T-helper 1 cell treated with Interleukin-12 subunit alpha and Interleukin-12 subunit beta and Interleukin-4 antibody, amounts not matched to agents 30 μg/mL and 1 μg/mL, for 36 hours (primary cell): Measurements from ENCODE around the gene CCSER1.
"Not testable (repeated sequence)": the region's sequence is repeated elsewhere in the genome, so short reads cannot be mapped to it uniquely, and the experiment has no call there.

Experiments
- H3K27ac Mint-ChIP-seq: one replicate; pipeline ENCODE4 v1.8.0; 2021; ENCODE audit warnings: mild to moderate bottlenecking, mixed read lengths
- H3K27me3 Mint-ChIP-seq: one replicate; pipeline ENCODE4 v1.8.0; 2021; ENCODE audit warnings: low read depth, mixed read lengths
- H3K36me3 Mint-ChIP-seq: one replicate; pipeline ENCODE4 v1.8.0; 2021; ENCODE audit warnings: low read depth, mixed read lengths
- H3K4me1 Mint-ChIP-seq: one replicate; pipeline ENCODE4 v1.8.0; 2021; ENCODE audit warnings: low read depth, mixed read lengths
- H3K4me3 Mint-ChIP-seq: one replicate; pipeline ENCODE4 v1.8.0; 2021; ENCODE audit warnings: mild to moderate bottlenecking, moderate library complexity, mixed read lengths
- H3K9me3 Mint-ChIP-seq: one replicate; pipeline ENCODE4 v1.8.0; 2021; ENCODE audit warnings: mixed read lengths

CCSER1 gene

DNA sequence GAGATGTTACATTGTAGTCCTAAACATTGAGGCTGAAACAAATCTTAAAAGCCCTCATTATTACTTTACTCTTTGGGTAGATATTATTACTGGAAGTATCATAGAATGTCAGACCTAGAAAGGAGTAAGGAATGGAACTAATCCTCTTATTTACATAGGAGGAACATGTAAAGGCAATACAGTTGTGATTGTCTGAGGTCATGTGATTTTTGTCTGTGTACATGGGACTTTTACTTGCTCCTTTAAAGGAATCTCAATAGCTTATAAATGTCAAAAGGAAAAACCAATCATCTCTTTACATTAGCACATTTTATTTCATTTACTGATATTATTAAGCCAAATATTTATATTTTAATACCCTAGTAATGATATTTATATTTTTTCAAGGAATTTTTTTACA lies 568.2 kb downstream of the CCSER1 start:
- H3K9me3 Mint-ChIP-seq, result peaks cover 3% of the 10 kb centered on the region
- H3K4me1 Mint-ChIP-seq, result no peaks in the 10 kb centered on the region
- H3K27ac Mint-ChIP-seq, result no peak overlapping the region
- H3K36me3 Mint-ChIP-seq, result no peaks in the 10 kb centered on the region
- H3K27me3 Mint-ChIP-seq, result no peaks in the 10 kb centered on the region
- H3K4me3 Mint-ChIP-seq, result no peak overlapping the region

DNA sequence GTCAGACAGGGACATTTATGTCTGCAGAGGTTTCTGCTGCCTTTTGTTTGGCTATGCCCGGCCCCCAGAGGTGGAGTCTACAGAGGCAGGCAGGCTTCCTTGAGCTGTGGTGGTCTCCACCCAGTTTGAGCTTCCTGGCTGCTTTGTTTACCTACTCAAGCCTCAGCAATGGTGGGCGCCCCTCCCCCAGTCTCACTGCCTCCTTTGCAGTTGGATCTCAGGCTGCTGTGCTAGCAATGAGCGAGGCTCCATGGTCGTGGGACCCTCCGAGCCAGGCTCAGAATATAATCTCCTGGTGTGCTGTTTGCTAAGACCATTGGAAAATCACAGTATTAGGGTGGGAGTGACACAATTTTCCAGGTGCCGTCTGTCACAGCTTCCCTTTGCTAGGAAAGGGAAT lies 578.3 kb downstream of the CCSER1 start:
- H3K4me3 Mint-ChIP-seq, H3K27ac Mint-ChIP-seq, H3K27me3 Mint-ChIP-seq, H3K4me1 Mint-ChIP-seq, H3K36me3 Mint-ChIP-seq: not testable (repeated sequence)
- peaks cover 11% of the 10 kb centered on the region for H3K9me3 Mint-ChIP-seq

DNA sequence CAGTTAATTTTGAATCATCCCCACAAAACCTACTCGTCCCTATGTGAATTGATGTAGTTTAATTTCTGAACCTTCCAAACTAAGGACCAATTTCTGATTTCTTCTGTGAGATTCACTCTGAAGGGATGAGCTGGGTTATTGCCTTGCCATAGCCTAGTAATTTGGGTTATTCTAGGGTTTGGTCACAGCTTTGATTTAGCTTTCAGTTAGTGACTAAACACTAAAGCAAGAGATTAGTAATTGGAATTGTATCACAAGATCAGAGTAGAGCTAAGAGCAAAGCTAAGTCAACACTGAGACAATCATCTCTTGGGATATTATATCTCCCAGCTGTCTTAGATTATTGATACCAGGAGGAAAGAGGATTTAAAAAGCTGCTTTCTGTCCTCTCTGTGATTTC lies 588.0 kb downstream of the CCSER1 start:
- H3K27me3 Mint-ChIP-seq, result no peaks in the 10 kb centered on the region
- no peak overlapping the region for H3K4me3 Mint-ChIP-seq
- H3K36me3 Mint-ChIP-seq, result no peaks in the 10 kb centered on the region
- peaks cover 10% of the 10 kb centered on the region for H3K9me3 Mint-ChIP-seq
- H3K27ac Mint-ChIP-seq, result no peak overlapping the region
- H3K4me1 Mint-ChIP-seq, result no peaks in the 10 kb centered on the region

DNA sequence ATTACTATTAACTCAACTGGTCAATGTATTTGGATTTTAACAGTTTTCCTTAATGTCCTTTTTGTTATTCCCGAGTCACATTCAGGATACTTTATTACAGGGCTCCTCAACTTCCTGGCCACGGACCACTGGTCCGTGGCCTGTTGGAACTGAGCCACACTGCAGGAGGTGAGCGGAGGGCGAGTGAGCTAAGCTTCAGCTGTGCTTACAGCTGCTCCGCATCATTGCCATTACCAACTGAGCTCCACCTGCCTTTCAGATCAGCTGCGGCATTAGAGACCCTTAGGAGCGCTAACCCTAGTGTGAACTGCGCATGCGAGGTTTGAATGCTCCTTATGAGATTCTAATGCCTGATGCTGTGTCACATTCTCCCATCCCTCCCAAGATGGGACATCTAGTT lies 591.7 kb downstream of the CCSER1 start:
- Mint-ChIP-seq H3K9me3 (no peaks in the 10 kb centered on the region), H3K36me3 (no peaks in the 10 kb centered on the region), H3K4me1 (no peaks in the 10 kb centered on the region), H3K4me3 (no peak overlapping the region), H3K27me3 (no peaks in the 10 kb centered on the region), H3K27ac (no peak overlapping the region)

DNA sequence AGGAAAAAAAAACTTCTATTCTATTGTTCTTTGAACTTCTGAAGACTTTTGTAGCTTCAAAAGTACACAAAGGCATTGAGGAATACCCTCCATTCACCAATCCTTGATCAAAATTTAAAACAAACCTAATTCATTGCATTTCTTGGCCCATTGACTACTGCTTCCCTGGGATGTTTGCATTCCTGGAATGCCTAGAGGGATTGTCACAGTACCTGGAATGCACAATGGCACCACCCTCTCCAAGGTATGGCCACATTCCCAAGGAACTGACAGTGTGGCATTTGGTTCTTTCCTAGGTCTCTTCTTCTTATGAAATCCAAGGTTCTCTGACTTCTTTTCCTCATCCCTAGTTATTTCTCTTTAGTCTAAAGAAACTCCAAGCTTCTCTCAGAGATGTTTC lies 600.7 kb downstream of the CCSER1 start:
- Mint-ChIP-seq H3K27me3 (no peaks in the 10 kb centered on the region), H3K9me3 (no peaks in the 10 kb centered on the region), H3K4me3 (no peak overlapping the region), H3K27ac (no peak overlapping the region), H3K4me1 (no peaks in the 10 kb centered on the region), H3K36me3 (no peaks in the 10 kb centered on the region)

DNA sequence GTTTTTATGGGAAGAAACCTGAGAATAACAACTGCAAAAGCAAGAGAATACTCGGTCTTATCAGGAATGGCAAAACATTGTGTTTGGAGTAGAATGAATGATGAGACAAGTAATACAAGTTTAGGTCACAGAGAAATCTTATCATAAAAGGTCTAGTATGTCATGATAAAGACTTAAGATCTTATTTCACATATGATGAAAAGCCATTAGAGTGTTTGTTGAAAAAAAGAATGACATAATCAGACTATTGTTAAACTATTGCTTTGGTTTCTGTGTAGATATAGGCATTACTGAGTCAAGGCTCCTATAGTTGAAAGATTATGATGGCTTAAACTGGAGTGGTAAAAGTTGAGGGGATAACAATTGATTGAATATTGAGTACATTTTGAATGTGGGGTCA lies 603.6 kb downstream of the CCSER1 start:
- H3K9me3 Mint-ChIP-seq, result no peaks in the 10 kb centered on the region
- no peaks in the 10 kb centered on the region for H3K27me3 Mint-ChIP-seq
- H3K27ac Mint-ChIP-seq, result no peak overlapping the region
- H3K4me3 Mint-ChIP-seq, result no peak overlapping the region
- H3K36me3 Mint-ChIP-seq, result no peaks in the 10 kb centered on the region
- no peaks in the 10 kb centered on the region for H3K4me1 Mint-ChIP-seq

DNA sequence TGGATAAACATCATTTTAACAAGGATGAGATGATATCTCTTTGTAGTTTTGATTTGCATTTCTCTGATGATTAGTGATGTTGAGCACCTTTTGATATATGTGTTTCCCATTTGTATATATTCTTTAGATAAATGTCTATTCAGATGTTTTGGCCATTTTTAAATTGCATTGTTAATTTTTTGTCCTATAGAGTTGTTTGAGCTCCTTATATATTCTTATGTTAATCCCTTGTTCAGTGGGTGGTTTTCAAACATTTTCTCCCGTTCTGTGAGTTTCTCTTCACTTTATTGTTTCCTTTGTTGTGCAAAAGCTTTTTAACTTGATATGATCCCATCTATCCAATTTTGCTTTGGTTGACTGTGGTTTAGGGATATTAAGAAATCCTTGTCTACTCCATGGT lies 606.0 kb downstream of the CCSER1 start:
- no peak overlapping the region for H3K4me3 Mint-ChIP-seq
- no peaks in the 10 kb centered on the region for H3K9me3 Mint-ChIP-seq
- no peaks in the 10 kb centered on the region for H3K27me3 Mint-ChIP-seq
- H3K4me1 Mint-ChIP-seq, result no peaks in the 10 kb centered on the region
- no peak overlapping the region for H3K27ac Mint-ChIP-seq
- no peaks in the 10 kb centered on the region for H3K36me3 Mint-ChIP-seq

DNA sequence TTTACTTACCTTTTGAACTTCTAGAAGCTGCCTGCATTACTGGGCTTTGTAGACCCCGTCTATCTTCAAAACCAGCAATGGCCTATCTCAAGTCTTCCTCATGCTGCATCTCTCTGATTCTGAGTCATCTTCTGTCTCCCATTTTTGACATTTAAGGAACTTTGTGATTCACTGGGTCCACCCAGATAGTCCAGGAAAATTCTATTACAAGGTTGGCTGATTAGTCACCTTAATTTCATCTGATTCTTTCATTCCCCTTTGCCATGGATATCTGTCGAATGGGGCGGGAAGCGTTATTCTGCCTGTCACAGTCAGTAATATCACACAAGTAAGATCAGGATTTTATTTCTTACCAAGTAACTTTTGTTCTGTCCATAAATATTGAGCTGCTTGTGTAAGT lies 618.0 kb downstream of the CCSER1 start:
- H3K36me3 Mint-ChIP-seq, result no peaks in the 10 kb centered on the region
- no peak overlapping the region for H3K4me3 Mint-ChIP-seq
- no peak overlapping the region for H3K27ac Mint-ChIP-seq

DNA sequence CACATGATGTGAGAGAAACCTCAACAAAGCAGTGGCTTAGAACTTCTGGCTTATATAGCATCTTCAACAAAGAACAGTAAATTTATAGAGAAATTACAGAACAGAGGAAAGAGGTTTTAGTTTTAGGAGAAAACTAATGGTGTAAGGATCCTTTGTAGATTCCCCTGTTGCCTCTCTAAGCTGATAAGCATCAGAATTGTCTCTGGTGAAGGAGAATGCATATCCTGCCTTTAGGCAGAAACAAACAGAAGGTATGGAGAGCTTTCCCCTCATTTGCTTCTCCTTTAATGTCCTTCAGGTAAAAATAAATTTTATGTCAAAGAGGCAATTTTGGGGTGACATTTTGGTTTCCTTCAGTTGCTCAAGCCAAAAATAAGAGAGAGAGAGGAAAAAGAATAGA lies 625.9 kb downstream of the CCSER1 start:
- H3K9me3 Mint-ChIP-seq, result no peaks in the 10 kb centered on the region
- H3K36me3 Mint-ChIP-seq, result no peaks in the 10 kb centered on the region
- H3K27ac Mint-ChIP-seq, result no peak overlapping the region
- no peaks in the 10 kb centered on the region for H3K4me1 Mint-ChIP-seq
- H3K4me3 Mint-ChIP-seq, result no peak overlapping the region
- no peaks in the 10 kb centered on the region for H3K27me3 Mint-ChIP-seq

More for the DNA sequence above, 618.0 kb downstream of the CCSER1 start:
- Mint-ChIP-seq H3K4me1 (no peaks in the 10 kb centered on the region), H3K9me3 (peaks cover 9% of the 10 kb centered on the region), H3K27me3 (no peaks in the 10 kb centered on the region)

DNA sequence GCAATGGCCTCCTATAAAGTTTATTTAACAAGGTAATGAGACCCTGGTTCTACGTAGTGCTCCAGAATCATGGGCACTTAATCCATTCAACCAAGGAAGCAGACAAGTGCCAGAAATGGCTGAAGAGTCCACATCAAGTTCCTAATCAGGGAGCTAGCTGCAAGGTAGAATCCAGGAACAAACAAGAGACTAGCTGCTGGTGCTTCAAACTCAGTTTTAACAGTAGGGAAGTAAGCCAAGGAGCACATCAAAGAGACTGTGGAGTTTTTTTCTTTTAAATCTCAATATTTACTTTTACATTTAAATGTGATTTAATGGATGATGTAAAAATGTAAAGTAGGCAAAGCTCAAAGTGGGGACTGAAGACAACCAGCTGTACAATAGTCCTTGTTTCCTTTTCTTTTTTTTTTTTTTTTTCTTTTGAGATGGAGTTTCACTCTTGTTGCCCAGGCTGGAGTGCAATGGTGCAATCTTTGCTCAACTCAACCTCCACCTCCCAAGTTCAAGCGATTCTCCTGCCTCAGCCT lies 630.4 kb downstream of the CCSER1 start:
- no peak overlapping the region for H3K4me3 Mint-ChIP-seq
- H3K27ac Mint-ChIP-seq, result no peak overlapping the region
- no peaks in the 10 kb centered on the region for H3K4me1 Mint-ChIP-seq
- H3K9me3 Mint-ChIP-seq, result no peaks in the 10 kb centered on the region
- H3K27me3 Mint-ChIP-seq, result no peaks in the 10 kb centered on the region
- no peaks in the 10 kb centered on the region for H3K36me3 Mint-ChIP-seq

DNA sequence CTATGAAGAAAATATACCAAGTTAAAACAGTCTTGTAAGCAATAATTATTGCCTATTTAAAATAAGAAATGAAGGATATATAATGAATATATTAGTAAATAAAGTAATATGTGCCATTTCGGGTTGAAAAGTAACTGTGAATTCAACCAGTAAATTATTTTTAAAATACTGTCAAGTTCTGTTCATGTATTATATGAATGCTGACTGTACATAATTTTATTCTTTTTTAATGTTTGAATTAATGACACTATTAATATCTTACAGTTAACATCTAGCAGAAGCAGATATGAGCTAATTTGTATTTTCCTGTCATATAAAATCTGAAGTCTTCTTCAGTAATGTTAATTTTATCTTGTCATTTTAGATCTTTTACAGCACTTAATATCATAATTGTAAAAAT lies 632.9 kb downstream of the CCSER1 start:
- Mint-ChIP-seq H3K4me1 (no peaks in the 10 kb centered on the region), H3K9me3 (no peaks in the 10 kb centered on the region), H3K27ac (no peak overlapping the region), H3K27me3 (no peaks in the 10 kb centered on the region), H3K4me3 (no peak overlapping the region), H3K36me3 (no peaks in the 10 kb centered on the region)

DNA sequence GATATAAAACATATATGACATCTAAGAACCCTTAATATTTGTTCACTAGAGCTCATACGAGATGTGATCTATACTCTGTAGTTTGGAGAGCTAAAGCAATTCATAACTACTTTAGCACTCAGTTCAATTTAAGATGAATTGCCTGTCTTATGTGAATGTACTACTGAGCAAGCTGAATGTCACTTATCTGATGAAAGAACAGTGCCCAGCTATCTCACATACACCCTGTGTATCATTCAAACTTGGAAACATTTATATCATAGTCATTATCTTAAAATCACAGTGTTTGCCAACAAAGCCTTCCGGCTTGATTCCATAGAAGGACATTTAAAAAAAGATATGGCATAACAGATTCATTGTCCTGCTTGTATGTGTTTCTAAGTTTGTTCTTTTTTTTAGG lies 639.6 kb downstream of the CCSER1 start:
- Mint-ChIP-seq H3K9me3 (no peaks in the 10 kb centered on the region), H3K27me3 (no peaks in the 10 kb centered on the region), H3K4me1 (no peaks in the 10 kb centered on the region), H3K27ac (no peak overlapping the region), H3K4me3 (no peak overlapping the region), H3K36me3 (no peaks in the 10 kb centered on the region)

DNA sequence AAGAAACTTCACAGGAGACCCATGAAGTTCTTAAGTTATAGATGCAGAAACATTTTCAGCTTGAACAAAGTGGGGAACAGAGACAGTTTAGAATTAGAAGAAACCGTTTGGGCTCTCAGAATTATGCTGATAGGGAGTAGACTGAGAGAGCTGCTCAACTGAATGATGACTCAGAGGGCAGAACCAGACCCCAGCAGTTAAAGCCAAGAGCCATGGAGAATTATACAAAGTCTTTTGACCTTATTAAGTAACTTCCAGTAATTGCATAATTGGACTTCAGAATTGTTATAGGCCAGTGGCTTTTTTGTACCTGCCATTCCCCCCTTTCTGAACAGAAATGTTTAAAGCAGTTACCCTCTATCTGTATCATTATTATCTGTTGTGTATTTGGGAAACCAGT lies 642.1 kb downstream of the CCSER1 start:
- H3K27me3 Mint-ChIP-seq, result no peaks in the 10 kb centered on the region
- H3K27ac Mint-ChIP-seq, result no peak overlapping the region
- no peaks in the 10 kb centered on the region for H3K9me3 Mint-ChIP-seq
- H3K36me3 Mint-ChIP-seq, result no peaks in the 10 kb centered on the region
- no peaks in the 10 kb centered on the region for H3K4me1 Mint-ChIP-seq
- no peak overlapping the region for H3K4me3 Mint-ChIP-seq

DNA sequence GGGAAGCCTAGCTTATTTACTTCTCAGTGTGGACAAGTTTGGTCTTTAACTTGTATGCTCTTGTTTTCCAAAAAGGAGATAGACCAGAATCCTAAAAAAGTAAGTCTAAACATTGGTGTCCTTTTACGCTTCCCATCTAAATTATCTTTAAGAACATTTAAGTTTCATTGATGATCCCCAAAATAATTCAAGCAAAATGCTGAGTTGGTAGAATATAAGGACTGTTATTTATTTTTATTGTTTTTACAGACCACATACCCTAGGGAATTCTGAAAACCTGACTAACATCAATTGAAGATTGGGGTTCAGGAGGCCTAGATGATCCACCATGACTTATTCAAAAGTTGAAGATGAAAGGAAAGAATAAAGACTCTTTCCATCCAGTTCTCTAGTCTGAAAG lies 653.0 kb downstream of the CCSER1 start:
- Mint-ChIP-seq H3K9me3 (peaks cover 2% of the 10 kb centered on the region), H3K36me3 (no peaks in the 10 kb centered on the region), H3K4me3 (no peak overlapping the region)

DNA sequence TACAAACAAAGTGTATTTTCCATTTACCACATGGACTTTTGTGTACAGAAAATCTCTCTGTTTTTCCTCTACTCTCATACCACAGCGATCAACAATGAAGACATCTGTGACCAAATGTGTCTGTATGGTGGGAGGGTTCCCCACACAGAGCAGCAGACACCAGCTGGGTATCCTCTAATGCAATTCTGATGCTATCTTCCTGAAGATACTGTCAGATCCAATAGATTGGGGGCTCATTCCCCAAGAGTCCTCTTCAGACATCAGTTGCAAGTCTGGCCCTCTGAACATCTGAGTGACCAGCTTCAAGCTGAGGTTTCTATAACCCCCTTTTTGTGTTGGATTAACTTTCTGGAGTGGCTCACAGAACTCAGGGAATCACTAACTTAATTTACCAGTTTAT lies 659.4 kb downstream of the CCSER1 start:
- Mint-ChIP-seq H3K36me3 (no peaks in the 10 kb centered on the region), H3K27me3 (no peaks in the 10 kb centered on the region), H3K27ac (no peak overlapping the region), H3K4me3 (no peak overlapping the region), H3K4me1 (no peaks in the 10 kb centered on the region), H3K9me3 (peaks cover 6% of the 10 kb centered on the region)

More for the DNA sequence above, 653.0 kb downstream of the CCSER1 start:
- no peak overlapping the region for H3K27ac Mint-ChIP-seq
- no peaks in the 10 kb centered on the region for H3K4me1 Mint-ChIP-seq
- H3K27me3 Mint-ChIP-seq, result no peaks in the 10 kb centered on the region

DNA sequence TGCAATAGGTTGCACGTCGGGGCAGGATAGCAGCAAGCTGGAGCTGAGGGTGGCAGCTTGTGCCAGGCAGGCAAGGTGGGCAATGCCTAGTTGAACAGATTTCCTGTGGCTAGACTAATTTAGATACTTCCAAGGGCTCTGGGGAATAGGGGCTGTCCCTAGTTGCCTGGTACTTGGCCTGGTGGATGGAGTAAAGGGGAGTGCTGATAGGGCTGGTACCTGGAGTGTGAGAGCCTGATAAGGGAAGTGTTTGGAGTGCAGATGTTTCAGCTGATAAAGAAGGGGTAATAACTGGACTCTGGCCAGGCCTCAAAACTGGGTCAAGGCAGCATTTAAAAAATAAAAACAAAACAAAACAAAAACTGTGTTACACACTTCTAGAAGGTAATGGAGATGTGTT lies 665.5 kb downstream of the CCSER1 start:
- Mint-ChIP-seq H3K4me1 (no peaks in the 10 kb centered on the region), H3K36me3 (no peaks in the 10 kb centered on the region), H3K27ac (no peak overlapping the region), H3K4me3 (no peak overlapping the region), H3K27me3 (no peaks in the 10 kb centered on the region), H3K9me3 (peaks cover 20% of the 10 kb centered on the region)
